Posterior cingulate gyrus (tissue), 11 donors: ENCODE measurements around the gene TNS4.
A peak's percentile ranks its signal among the peaks of the same experiment; 100 is the strongest.

Experiments
- DNase-seq, 10 donors: peaks; one replicate each; pipeline versions ENCODE4 v3.0.0 to v3.0.0-alpha.2; 2020 to 2021; ENCODE audit warnings: mixed read lengths in 3 of 10
- intact Hi-C: fragments of 100-400 bp; cut with DNase I; formaldehyde crosslinking; loops from one replicate; pipeline ENCODE4 v1.15.1; 2023

The TNS4 gene

GRCh38 chr17:40536295-40537171 is 35.1 kb upstream of the TNS4 start:
- DNase-seq, result peak in 7 of 10 donors; percentile 40 to 90 (median 58)
- intact Hi-C loops, result no loop called here

DNA sequence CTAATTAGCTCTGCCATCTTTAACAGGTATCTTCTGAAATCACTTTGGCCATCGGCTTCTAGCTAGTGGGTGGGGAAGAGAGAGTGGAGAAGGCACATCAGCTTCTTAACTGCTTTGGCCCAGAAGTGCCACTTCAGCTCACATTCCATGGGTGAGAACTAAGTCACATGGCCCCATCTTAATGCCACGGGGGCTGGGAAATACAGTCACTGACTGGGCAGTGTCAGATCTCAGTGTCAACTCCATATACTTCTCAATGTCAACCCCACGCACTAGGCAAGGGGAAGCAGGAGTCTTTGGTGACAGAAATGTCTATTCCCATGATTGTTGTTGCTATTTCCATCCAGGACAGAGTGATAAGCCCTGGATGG is 34.5 kb upstream of the TNS4 start:
- DNase-seq, result peak in 1 of 10 donors; percentile 22
- intact Hi-C loops, result no loop called here

- DNase-seq, result no peak
- intact Hi-C loops, result no loop called here
Observed at GRCh38 chr17:40535438-40535837, 34.0 kb upstream of the TNS4 start.

- DNase-seq, result peak in 1 of 10 donors; percentile 51
- intact Hi-C loops, result no loop called here
Observed at GRCh38 chr17:40534371-40535189, 33.2 kb upstream of the TNS4 start.

DNA sequence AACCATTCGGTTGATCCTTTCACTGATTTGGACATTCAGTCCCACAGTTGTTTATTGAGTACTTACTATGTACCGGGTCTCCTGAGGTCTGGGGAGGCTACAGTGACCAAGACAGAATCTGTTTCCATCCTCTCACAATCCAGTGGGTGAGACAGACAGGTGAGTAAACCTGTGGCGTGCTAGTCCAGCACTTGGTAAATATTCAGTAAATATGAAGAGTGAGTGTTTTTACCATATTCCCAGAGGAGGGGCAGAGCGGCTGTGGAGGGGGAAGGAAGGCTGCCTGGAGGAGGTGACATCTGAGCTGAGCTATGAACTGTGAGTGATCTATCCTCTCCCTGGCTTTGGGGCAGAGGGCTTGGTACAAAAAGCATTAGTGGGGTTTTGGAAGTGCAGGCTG is 32.5 kb upstream of the TNS4 start:
- peak in 1 of 10 donors; percentile 22 for DNase-seq
- intact Hi-C loops, result loop anchor here (1.0 kb wide), 3 partner anchors 93 to 176 kb away; no protein-coding TSS in a partner anchor

DNA sequence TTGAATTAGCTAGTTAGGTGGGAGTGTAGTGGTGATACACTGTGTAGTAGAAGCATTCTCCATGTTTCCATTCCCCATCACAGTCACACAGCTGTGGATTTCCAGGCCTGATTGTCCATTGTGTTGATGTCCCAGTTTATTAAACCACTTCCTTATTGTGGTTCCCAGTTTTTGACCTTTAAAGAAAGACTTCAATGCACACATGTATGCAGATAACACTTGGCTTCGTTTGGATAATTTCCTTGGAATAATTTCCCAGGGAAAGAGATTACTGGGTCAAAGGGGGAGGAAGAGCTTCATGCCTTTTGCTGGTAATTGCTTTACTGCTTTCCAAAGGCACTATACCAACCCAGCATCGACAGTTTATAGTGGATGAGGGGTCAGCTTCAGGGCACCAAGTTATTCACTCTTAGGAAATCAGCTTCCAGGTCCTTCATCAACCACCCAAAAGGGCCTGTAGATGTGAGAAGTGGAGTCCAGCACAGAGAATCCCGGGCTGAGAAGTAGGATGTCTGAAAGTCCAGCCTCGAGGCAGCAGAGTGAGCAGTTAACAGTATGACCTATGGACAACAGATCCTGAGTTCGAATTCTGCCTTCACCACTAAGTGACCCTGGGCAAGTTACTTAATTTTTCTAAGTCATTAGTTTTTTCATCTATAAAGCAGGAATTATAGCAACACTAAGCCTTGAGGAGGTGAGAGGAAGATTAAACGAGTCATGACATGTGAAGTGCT is 31.3 kb upstream of the TNS4 start:
- intact Hi-C loops, result loop anchor here (1.0 kb wide), 3 partner anchors 91 to 174 kb away; no protein-coding TSS in a partner anchor
- peak in 1 of 10 donors; percentile 33 for DNase-seq

- intact Hi-C loops, result no loop called here
- peak in 1 of 10 donors; percentile 63 for DNase-seq
Observed at GRCh38 chr17:40531051-40531991, 29.9 kb upstream of the TNS4 start.

DNA sequence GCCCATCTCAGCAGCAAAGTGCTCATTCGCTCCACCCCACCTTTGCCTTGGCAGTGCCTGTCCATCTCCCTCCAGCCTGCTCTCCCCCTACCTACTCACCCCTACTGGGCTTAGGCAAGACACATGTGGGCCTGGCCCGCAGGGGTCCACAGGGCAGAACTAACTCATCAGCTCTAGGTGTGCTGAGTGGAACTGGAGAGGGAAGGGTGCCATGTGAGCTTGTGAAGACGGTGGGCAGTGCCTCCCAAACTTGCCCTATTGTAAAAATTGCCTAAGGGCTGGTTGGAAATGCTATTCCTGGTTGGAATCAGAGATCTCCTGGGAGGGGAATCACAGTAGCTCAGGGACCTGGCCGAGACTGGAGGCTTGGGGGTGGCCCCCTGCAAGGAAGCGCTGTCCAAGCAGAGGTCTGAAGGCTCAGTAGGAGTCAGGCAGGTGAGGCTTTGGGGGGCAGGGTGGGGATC is 29.1 kb upstream of the TNS4 start:
- intact Hi-C loops, result no loop called here
- DNase-seq, result peak in 1 of 10 donors; percentile 58

DNA sequence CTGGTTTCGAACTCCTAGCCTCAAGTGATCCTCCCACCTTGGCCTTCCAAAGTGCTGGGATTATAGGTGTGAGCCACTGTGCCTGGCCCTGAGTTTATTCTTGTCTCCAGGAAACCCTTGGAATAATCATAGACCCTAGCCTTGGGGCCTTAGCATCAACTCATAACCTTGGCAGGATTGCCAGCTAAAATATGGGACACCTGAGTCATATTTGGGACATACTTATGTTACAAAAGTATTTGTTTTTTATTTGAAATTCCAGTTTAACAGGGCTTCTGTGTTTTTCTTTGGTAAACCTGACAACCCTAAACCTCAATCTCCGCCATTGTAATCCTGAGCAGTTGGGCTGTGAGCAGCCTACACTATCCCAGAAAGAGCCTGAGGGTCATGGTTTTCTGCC is 28.6 kb upstream of the TNS4 start:
- intact Hi-C loops, result no loop called here
- DNase-seq, result no peak

DNA sequence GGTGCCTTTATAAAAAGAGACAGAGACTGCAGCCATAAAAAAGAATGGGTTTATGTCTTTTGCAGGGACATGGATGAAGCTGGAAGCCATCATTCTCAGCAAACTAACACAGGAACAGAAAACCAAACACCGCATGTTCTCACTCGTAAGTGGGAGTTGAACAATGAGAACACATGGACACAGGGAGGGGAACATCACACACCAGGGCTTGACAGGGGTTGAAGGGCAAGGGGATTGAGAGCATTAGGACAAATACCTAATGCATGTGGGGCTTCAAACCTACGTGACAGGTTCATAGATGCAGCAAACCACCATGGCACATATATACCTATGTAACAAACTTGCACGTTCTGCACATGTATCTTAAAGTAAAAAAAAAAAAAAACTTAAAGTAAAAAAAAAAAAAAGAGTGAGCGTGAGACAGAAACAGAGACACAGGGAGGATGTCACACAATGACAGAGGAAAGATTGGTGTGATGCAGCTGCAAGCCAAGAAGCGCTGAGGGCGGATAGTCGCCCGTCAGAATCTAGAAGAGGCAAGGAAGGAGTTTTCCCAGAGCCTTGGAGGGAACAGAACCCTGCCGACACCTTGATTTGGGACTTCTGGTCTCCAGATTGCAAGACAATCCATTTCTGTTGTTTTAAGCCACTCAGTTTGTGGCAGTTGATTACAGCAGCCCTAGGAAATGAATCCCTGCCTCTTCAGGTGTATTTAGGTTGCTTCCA is 27.4 kb upstream of the TNS4 start:
- intact Hi-C loops, result no loop called here
- DNase-seq, result no peak

- DNase-seq, result no peak
- intact Hi-C loops, result no loop called here
Observed at GRCh38 chr17:40526668-40527067, 25.2 kb upstream of the TNS4 start.

GRCh38 chr17:40525294-40525693 is 23.9 kb upstream of the TNS4 start:
- DNase-seq, result no peak
- intact Hi-C loops, result no loop called here

DNA sequence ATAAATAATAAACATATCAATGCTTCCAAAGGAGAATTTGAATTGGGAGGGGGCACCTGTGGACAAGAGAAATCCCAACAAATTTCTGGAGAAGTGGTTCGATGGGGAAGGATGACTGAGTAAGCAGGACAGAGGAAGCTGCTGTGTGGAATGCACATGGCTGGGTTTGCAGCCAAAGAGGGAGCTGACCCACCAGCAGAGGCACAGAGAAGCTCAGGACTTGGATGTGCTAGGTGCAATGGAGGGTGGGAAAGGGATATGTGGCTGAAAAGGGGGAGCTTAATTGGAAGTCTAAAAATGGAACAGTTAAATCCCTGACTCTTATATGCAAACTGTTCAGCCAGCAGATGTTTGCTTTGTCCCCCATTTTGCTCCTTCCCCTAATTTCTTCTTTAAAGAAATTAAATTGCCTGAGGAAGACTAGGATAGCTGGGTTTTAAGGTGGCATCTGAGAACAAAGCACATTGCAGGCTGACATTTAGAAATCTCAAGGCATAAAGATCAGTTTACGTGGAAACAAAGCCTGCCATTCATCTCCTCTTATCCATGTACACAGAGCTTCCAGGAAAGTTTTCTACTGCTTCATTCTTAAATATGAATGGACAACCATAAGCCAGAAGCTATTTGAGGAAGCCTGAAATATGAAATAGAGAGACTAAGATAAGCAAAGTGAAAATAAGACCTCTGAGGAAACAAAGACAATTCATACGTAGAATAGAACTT is 23.0 kb upstream of the TNS4 start:
- no peak for DNase-seq
- intact Hi-C loops, result no loop called here

GRCh38 chr17:40522961-40523310 is 21.5 kb upstream of the TNS4 start:
- intact Hi-C loops, result no loop called here
- no peak for DNase-seq

DNA sequence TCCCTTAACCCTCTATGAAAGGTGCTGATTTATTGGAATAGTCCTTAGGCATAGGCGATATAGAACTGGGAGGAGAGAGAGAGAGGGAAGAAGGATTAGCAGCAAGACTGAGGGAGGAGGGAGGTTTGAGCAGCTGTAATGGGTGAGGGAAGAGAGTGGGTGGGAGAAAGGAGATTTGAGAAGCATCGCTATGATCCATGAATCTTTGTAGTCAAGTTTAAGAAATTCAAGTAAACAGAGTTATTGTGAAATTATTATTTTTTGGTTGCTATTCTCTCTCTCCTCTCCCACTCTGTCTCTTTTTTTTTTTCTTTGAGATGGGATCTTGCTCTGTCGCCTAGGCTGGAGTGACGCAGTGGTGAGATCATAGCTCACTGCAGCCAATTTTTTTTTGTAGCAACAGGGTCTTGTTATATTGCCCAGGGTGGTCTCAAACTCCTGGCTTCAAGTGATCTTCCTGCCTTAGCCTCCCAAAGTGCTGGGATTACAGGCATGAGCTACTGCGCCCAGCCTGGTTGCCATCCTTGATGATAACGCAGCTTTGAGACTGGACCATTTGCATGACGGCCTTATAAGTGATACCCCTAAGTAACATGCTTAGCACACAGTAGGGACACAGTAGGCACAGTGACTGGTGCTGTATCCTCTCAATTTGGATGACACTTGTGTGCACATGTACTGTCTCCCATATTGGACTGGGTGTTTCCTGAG is 21.0 kb upstream of the TNS4 start:
- no peak for DNase-seq
- intact Hi-C loops, result no loop called here

- no peak for DNase-seq
- intact Hi-C loops, result no loop called here
Observed at GRCh38 chr17:40520991-40521453, 19.6 kb upstream of the TNS4 start.

GRCh38 chr17:40519089-40519775 is 17.8 kb upstream of the TNS4 start:
- intact Hi-C loops, result no loop called here
- DNase-seq, result no peak
